ENCODE data around the gene BABAM2. TPM values are rescaled to one million over a fixed set of nuclear protein-coding genes. Genes with fewer than 3 reads are reported as not detected.

Gene BABAM2
- total and polyA plus RNA-seq, 2 of the 4 experiments (the other 2 are of a cell fraction), result 20.9 to 23.1 TPM

GRCh38 chr2:28346587-28346986 lies 456.1 kb downstream of the BABAM2 start:
- Histone ChIP-seq H3K36me3 (ENCODE audit: control insufficient read depth, insufficient read depth, low read length) (no peaks in the 10 kb centered on the region), H3K23ac (ENCODE audit: low read depth, low read length) (no peak overlapping the region), H2AFZ (replicated peaks; ENCODE audit: low read length, poor library complexity) (peak overlapping the region; percentile 58), H4K91ac (ENCODE audit: insufficient read depth, low read depth, low read length) (no peak overlapping the region), H3K18ac (ENCODE audit: low read depth, low read length) (peak overlapping the region; percentile 54), H3K27me3 (ENCODE audit: control insufficient read depth, insufficient read depth, low read length) (no peaks in the 10 kb centered on the region), H2AK9ac (replicated peaks; ENCODE audit: low read depth, low read length, poor library complexity) (peak overlapping the region; percentile 6), H3K27ac (ENCODE audit: insufficient read depth, low read length) (peak overlapping the region; percentile 27; the same call in 1 of the 2 replicates), H4K8ac (ENCODE audit: low read depth in 2 of 2, low read length in 2 of 2) (peak overlapping the region in 1 of 2 experiments; percentile 33; a peak in 1 of 4 replicates), H2AK5ac (ENCODE audit: low read depth, low read length) (peak overlapping the region; percentile 46), H3K4me2 (ENCODE audit: low read depth, low read length) (no peak overlapping the region), H3K4me3 (ENCODE audit: insufficient read depth, low read depth, low read length) (no peak overlapping the region), H2BK15ac (ENCODE audit: low read depth, low read length) (no peak overlapping the region; the same call in 2 of the 3 replicates), H3K79me1 (ENCODE audit: low read depth in 1 of 2, low read length in 2 of 2) (no peaks in the 10 kb centered on the region), H2BK120ac (ENCODE audit: low read depth, low read length) (peak overlapping the region; percentile 2; the same call in 1 of the 2 replicates), H3K4me1 (ENCODE audit: control insufficient read depth, insufficient read depth, low read length) (peaks cover 19% of the 10 kb centered on the region), H2BK5ac (ENCODE audit: low read depth, low read length, poor library complexity, severe bottlenecking) (no peak overlapping the region), H3K4ac (ENCODE audit: low read depth, low read length) (peak overlapping the region; percentile 35), H3K9me1 (ENCODE audit: insufficient read depth, low read length) (peaks cover 13% of the 10 kb centered on the region; the same call in 1 of the 2 replicates), H3K9ac (ENCODE audit: low read depth, low read length) (no peak overlapping the region), H4K5ac (ENCODE audit: low read depth, low read length) (peak overlapping the region; percentile 19; the same call in 1 of the 2 replicates), H2BK20ac (ENCODE audit: low read depth, low read length) (no peak overlapping the region; the same call in 1 of the 2 replicates), H3K9me3 (ENCODE audit: control insufficient read depth, insufficient read depth, low read length) (no peaks in the 10 kb centered on the region), H4K20me1 (ENCODE audit: insufficient read depth, low read length) (no peaks in the 10 kb centered on the region), H3K56ac (ENCODE audit: extremely low read depth, insufficient read depth, low read length) (no peak overlapping the region), H3K14ac (replicated peaks; ENCODE audit: low read depth, low read length) (peak overlapping the region; percentile 1; the same call in 1 of the 2 replicates)
- in situ Hi-C loops (cut with MboI; ENCODE audit: low sequenced_read_pairs) (no loop called here), intact Hi-C loops (cut with micrococcal nuclease) (no loop called here), dilution Hi-C loops (cut with HindIII; ENCODE audit: low sequenced_read_pairs, unreplicated experiment) (no loop called here)
- BruUV-seq (replicated peaks), result no TSS peak
- TF ChIP-seq, protein P1, sequence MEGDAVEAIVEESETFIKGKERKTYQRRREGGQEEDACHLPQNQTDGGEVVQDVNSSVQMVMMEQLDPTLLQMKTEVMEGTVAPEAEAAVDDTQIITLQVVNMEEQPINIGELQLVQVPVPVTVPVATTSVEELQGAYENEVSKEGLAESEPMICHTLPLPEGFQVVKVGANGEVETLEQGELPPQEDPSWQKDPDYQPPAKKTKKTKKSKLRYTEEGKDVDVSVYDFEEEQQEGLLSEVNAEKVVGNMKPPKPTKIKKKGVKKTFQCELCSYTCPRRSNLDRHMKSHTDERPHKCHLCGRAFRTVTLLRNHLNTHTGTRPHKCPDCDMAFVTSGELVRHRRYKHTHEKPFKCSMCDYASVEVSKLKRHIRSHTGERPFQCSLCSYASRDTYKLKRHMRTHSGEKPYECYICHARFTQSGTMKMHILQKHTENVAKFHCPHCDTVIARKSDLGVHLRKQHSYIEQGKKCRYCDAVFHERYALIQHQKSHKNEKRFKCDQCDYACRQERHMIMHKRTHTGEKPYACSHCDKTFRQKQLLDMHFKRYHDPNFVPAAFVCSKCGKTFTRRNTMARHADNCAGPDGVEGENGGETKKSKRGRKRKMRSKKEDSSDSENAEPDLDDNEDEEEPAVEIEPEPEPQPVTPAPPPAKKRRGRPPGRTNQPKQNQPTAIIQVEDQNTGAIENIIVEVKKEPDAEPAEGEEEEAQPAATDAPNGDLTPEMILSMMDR (conservative IDR thresholded peaks at IDR 0.05; ENCODE audit: low read depth, low read length), result no peak
- TF ChIP-seq MXI1 (IDR thresholded peaks at IDR 0.05; ENCODE audit: borderline replicate concordance, low read depth, low read length), result 0 out of 2 replicates have a peak, but pooled peaks have one; percentile 40
- 0% methylated on average over 3 of the region's 6 CpGs; no CpG with 5 or more reads in 1 of the 2 experiments for WGBS, 2 experiments (ENCODE audit: extremely low coverage in 2 of 2, insufficient read length in 1 of 2)
- ChIA-PET CTCF (no interaction called here), POLR2A (ENCODE audit: unreplicated experiment) (no interaction called here)
- DNase-seq, result peak; percentile 89
- ATAC-seq (ENCODE audit: low read depth), result peak; percentile 92
